Esophagus muscularis mucosa (tissue), 3 donors: ENCODE results near the gene AKT3.

ENCODE experiments used
- POLR2A ChIP-seq: fragments of 450-650 bp; IDR thresholded peaks from one replicate; pipeline ENCODE4 v1.6.1; 2017; ENCODE audit warnings: antibody characterized with exemption, moderate library complexity, mild to moderate bottlenecking, low read depth
- POLR2AphosphoS5 ChIP-seq, 2 donors: sonication (generic); formaldehyde crosslinking; IDR thresholded peaks; one replicate each; pipeline ENCODE4 v1.6.1; 2017; ENCODE audit warnings: antibody characterized with exemption in 2 of 2
- TF ChIP-seq, protein P1 (sequence below), 3 experiments: fragments of 200-600 bp in 2 of 3; fragments of 450-650 bp in 1 of 3; sonication (generic) in 2 of 3; IDR thresholded peaks; one replicate each; pipeline ENCODE4 v1.5.1; 2017 to 2019; ENCODE audit warnings: antibody characterized with exemption in 3 of 3, mild to moderate bottlenecking in 2 of 3, moderate library complexity in 1 of 3

DNA sequence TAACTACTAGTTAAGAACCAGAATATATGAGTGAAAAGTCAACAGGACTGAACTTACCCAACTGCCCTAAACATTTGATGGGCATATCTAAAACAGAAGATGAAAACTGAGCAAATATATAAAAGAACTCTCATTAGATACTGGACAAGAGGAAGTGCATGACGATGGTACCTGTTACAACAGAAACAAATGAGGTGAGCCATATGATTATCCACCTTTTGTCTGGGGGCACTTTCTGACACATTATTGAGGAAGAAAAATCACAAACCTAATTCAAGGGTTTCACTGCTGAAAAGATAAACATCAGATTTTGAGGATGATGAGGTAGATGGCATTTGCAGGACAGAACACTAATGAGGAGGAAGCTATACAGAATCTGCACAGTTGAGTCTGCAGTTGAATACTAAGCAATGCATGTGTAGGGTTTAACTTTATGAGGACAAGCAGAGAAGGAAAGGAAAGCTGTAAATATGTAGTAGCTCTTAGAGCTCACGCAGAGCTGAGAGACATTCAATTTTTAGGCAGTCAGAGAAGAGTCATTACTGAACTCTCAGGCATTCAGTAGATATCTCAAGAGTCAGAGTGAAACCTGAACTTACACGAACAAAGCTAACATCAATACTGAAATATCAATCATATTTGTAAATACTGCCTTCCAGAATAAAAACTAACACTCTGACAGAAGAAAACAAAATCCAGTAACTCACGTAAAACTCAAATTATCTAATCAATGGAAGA is 262.1 kb downstream of the AKT3 start:
- TF ChIP-seq, protein P1, sequence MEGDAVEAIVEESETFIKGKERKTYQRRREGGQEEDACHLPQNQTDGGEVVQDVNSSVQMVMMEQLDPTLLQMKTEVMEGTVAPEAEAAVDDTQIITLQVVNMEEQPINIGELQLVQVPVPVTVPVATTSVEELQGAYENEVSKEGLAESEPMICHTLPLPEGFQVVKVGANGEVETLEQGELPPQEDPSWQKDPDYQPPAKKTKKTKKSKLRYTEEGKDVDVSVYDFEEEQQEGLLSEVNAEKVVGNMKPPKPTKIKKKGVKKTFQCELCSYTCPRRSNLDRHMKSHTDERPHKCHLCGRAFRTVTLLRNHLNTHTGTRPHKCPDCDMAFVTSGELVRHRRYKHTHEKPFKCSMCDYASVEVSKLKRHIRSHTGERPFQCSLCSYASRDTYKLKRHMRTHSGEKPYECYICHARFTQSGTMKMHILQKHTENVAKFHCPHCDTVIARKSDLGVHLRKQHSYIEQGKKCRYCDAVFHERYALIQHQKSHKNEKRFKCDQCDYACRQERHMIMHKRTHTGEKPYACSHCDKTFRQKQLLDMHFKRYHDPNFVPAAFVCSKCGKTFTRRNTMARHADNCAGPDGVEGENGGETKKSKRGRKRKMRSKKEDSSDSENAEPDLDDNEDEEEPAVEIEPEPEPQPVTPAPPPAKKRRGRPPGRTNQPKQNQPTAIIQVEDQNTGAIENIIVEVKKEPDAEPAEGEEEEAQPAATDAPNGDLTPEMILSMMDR (IDR thresholded peaks at IDR 0.05), result no peak
- no peak for TF ChIP-seq POLR2AphosphoS5 (IDR thresholded peaks at IDR 0.05)
- TF ChIP-seq POLR2A, result no peak
